22Rv1 (cell line): Measurements from ENCODE around the gene MYO18B.

ENCODE experiments used
- CTCF ChIP-seq: fragments of 450-650 bp; IDR thresholded peaks from 2 replicates; pipeline ENCODE4 v1.5.1; 2017; ENCODE audit warnings: mild to moderate bottlenecking
- ZFX ChIP-seq: fragments of 450-650 bp; IDR thresholded peaks from 2 replicates; pipeline ENCODE4 v1.6.1; 2017; ENCODE audit warnings: antibody characterized with exemption, borderline replicate concordance

GRCh38 chr22:25697181-25697664, 44.8 kb upstream of the MYO18B start:
- TF ChIP-seq CTCF, result no peak
- TF ChIP-seq ZFX, result no peak
